ENCODE data around the gene PHLDB2. TPM values are rescaled to one million over a fixed set of nuclear protein-coding genes. Genes with fewer than 3 reads are reported as not detected.

PHLDB2 gene
- total RNA-seq, result 66.5 and 96.8 TPM in 2 replicates

GRCh38 chr3:111859061-111859973 lies at the start of gene PHLDB2:
PHLDB2 (plus strand) TSS chr3:111859265; CDS start chr3:111884078, 24,813 bp downstream.

GRCh38 chr3:111978583-111979433 lies 119.7 kb downstream of the PHLDB2 start, which contains the start of gene ABHD10:
ABHD10 (plus strand) TSS chr3:111979026; CDS start chr3:111979062, 36 bp downstream.

GRCh38 chr3:111998636-111999483 lies 139.8 kb downstream of the PHLDB2 start, which contains the start of gene TAGLN3:
TAGLN3 (plus strand) TSS chr3:111998922; CDS start chr3:111999423, 501 bp downstream.

Other genes starting within 250 kb of the PHLDB2 start
- 1.3 and 4.0 TPM in 2 replicates for gene PLCXD2, start 184.6 kb upstream of the PHLDB2 start, total RNA-seq
- gene ABHD10, start 119.8 kb downstream of the PHLDB2 start, total RNA-seq, result 10.3 and 38.9 TPM in 2 replicates
- 0.14 TPM in 1 of 2 replicates, not detected in the other for gene TAGLN3, start 139.7 kb downstream of the PHLDB2 start, total RNA-seq
- not detected in 2 replicates for gene TMPRSS7, start 175.5 kb downstream of the PHLDB2 start, total RNA-seq
- gene C3orf52, start 227.1 kb downstream of the PHLDB2 start, total RNA-seq, result 11.6 and 18.0 TPM in 2 replicates

Measured in placental pericyte (primary cell).